ENCODE data around the gene ADAMTS5.
A peak's percentile ranks its signal among the peaks of the same experiment; 100 is the strongest.

ADAMTS5 gene

DNA sequence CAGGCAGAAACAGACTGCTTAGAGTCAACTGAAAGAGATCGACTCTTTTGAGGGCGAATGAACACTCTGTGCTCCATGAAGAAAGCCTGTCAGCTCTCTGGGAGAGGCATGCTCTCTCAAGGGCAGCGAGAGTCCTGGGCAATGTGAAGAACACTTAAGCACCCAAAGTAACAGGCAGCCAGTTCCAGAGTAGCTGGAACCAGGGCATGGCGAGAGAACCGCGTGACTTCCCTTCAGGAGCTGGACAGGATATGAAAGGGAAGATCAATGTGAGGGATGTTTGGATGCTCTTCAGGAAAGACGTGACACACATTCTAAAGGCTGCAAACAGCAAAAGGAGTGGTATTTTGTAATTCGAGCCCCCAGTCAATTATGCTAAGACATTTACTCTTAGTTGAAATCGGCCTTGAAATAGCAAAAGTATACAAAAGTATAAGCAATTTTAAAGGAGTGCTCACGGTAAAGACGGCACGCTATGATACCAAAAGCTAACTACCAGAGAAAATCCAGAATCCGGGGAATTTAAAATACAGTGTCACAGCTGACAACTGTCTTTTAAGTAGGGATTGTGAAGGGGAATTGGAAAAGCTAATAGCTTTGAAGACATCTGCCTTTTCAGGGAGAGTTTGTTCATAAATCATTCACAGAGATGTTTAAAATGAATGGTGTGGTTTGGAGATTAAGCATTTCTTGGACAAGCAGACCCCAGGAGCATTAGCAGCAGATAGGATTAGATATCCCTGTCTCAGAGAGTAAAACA is 20.8 kb downstream of the ADAMTS5 start:
- H3K4me3 ChIP-seq (ENCODE audit: low read depth, low read length) = no peak overlapping the region
- DNase-seq (ENCODE audit: low read depth, low spot score) = no peak
- TF ChIP-seq, protein P1, sequence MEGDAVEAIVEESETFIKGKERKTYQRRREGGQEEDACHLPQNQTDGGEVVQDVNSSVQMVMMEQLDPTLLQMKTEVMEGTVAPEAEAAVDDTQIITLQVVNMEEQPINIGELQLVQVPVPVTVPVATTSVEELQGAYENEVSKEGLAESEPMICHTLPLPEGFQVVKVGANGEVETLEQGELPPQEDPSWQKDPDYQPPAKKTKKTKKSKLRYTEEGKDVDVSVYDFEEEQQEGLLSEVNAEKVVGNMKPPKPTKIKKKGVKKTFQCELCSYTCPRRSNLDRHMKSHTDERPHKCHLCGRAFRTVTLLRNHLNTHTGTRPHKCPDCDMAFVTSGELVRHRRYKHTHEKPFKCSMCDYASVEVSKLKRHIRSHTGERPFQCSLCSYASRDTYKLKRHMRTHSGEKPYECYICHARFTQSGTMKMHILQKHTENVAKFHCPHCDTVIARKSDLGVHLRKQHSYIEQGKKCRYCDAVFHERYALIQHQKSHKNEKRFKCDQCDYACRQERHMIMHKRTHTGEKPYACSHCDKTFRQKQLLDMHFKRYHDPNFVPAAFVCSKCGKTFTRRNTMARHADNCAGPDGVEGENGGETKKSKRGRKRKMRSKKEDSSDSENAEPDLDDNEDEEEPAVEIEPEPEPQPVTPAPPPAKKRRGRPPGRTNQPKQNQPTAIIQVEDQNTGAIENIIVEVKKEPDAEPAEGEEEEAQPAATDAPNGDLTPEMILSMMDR (IDR thresholded peaks at IDR 0.05; ENCODE audit: insufficient read depth, low read length, missing control alignments) = no peak
- ChIA-PET POLR2A (no interaction called here), CTCF (interaction anchor here (1.4 kb wide), 1 partner anchor 1800 kb away, joined by 3 read pairs; no protein-coding TSS in a partner anchor)

DNA sequence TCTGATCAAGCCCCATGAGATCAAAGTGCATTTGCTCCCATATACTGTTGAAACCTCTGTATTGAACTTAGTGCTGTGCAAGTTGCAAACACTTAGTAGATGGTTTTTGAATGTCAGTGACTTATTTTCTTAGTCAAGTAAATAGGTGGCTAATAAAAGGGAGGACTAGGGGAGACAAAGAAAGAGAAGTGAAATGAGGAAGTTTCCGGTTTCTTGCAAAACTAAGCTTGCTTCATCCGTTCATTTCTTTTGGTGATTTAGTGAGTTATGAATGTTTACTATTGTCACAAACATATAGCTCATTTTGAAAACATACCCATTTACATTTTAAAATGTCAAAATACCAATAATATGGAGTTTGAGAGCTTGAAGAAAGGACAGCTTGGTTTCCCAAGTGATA is 23.0 kb downstream of the ADAMTS5 start:
- ChIA-PET POLR2A (no interaction called here), CTCF (no interaction called here)
- DNase-seq (ENCODE audit: low read depth, low spot score) = no peak
- TF ChIP-seq, protein P1 (IDR thresholded peaks at IDR 0.05; ENCODE audit: insufficient read depth, low read length, missing control alignments) = no peak
- no peak overlapping the region for H3K4me3 ChIP-seq (ENCODE audit: low read depth, low read length)

DNA sequence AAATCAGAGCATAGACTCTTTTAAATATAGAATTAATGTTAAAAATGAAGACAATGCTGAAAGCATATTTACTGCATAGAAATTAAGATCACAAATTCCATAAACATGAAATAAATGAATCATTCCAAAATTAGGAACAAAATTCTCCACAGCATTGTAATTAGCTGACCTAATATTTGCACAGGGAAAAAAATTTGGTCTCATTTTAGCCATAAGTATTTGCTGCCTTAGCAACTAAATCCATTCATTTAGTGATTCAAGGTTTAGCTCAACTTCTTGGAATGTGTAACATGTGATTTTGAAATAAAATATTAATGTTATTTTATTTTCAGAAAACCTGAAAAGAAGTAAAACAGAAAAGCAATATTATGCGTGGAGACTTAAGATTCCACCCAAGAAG is 25.5 kb downstream of the ADAMTS5 start:
- TF ChIP-seq, protein P1 (IDR thresholded peaks at IDR 0.05; ENCODE audit: insufficient read depth, low read length, missing control alignments) = no peak
- no peak overlapping the region for H3K4me3 ChIP-seq (ENCODE audit: low read depth, low read length)
- ChIA-PET CTCF (interaction anchor here (1.0 kb wide), 1 partner anchor 10 kb away, joined by 3 read pairs; no protein-coding TSS in a partner anchor), POLR2A (interaction anchor here (0.6 to 0.8 kb wide), 2 partner anchors 21 to 319 kb away, joined by 3 read pairs; no protein-coding TSS in a partner anchor)
- no peak for DNase-seq (ENCODE audit: low read depth, low spot score)

DNA sequence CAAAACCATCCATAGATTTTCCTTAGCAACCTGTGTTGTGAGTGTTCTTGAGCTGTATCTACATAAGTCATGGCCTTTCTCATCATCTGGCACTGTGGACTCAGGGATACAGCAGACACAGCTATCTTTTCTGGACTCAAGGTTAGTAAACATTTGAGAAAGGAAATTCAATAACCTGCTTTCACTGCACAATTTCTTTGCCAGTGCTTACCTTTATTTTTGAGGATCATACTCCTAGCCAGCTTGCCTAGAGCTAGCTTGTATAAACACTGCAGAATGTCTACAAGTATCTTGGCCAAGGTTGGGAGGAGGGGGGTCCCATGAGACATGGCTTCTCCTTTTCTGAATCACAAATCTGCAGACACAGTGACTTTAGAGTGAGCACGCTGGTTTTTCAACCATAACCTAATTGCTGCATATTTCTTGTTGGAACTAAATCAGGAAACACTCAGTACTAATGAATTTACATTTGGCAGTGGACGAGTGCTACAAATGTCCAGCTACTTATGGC is 27.2 kb downstream of the ADAMTS5 start:
- ChIA-PET POLR2A (no interaction called here), CTCF (interaction anchor here (1.5 to 1.6 kb wide), 2 partner anchors 13 to 58 kb away, joined by 3 to 6 read pairs; no protein-coding TSS in a partner anchor)
- no peak overlapping the region for H3K4me3 ChIP-seq (ENCODE audit: low read depth, low read length)
- DNase-seq (ENCODE audit: low read depth, low spot score) = peak; percentile 72
- TF ChIP-seq, protein P1 (IDR thresholded peaks at IDR 0.05; ENCODE audit: insufficient read depth, low read length, missing control alignments) = no peak

DNA sequence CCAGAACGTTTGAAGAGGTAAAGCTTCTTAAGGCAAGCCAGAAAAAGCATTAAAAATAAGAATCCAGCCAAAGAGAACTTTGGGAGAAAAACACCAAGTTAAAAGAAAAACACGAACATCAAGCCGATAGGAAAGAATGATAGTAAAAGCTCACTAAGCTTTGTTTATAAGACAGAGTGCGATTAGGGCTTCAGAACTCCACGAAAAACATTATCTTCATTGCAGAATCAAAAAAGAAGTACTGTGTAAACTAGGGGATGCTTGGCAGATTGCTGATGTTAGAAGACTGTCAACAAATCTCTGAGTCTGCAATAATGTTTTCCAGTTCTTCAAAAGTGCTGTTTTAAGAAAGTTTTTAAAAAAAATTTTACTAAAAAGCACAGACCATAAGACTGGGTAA is 30.2 kb downstream of the ADAMTS5 start:
- CTCF ChIA-PET = no interaction called here
- POLR2A ChIA-PET = no interaction called here
- DNase-seq (ENCODE audit: low read depth, low spot score) = no peak
- TF ChIP-seq, protein P1 (IDR thresholded peaks at IDR 0.05; ENCODE audit: insufficient read depth, low read length, missing control alignments) = no peak
- no peak overlapping the region for H3K4me3 ChIP-seq (ENCODE audit: low read depth, low read length)

DNA sequence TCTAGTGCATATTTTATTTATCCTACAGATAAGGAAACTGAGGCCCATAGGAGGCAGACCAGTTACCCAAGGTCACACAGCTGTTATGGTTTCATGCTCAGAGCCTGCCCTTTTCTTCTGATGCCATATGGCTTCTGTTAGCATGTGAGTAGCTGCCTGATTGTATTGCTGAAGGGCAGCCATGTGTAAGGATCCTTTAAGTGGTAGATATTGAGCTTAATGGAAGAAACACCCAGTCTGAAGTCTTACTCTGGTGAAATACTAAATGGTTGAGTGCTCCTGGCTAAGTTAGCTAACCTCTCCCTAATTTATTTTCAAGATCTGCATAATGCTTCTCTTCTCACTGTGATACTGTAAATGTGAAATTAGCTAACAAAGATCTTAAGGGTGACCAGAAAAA is 30.9 kb downstream of the ADAMTS5 start:
- TF ChIP-seq, protein P1 (IDR thresholded peaks at IDR 0.05; ENCODE audit: insufficient read depth, low read length, missing control alignments) = no peak
- ChIA-PET POLR2A (no interaction called here), CTCF (no interaction called here)
- no peak overlapping the region for H3K4me3 ChIP-seq (ENCODE audit: low read depth, low read length)
- DNase-seq (ENCODE audit: low read depth, low spot score) = no peak
